ELR (cell line): ENCODE measurements around the gene DGKI.
"Not testable (repeated sequence)": the region's sequence is repeated elsewhere in the genome, so short reads cannot be mapped to it uniquely, and the experiment has no call there.

Experiments used
- DNase-seq: peaks from one replicate; pipeline ENCODE4 v3.0.0-alpha.2; 2015; ENCODE audit warnings: low read depth

Gene DGKI

GRCh38 chr7:137734221-137734620, 112.6 kb downstream of the DGKI start:
- peak; percentile 7 for DNase-seq

DNA sequence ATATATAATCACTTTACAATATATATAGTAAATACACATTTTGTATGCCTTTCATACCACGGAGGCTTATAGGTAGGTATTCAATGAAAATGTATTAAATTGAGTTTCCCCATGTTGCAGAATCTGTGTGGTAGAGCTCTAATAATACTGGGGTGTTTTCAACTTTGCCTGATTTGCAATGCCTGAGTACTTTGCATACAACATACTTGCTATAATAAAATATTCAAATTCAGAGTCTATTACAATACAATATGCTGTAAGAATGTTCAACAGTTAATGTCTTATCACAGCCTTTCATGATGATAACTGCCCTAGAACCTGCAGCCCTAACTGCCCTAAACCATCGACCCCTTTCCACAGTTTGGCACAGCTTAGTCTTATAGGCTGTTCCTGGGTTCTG, 114.6 kb downstream of the DGKI start:
- DNase-seq, result no peak

- DNase-seq, result peak; percentile 12
Measured at GRCh38 chr7:137731436-137731835, 115.3 kb downstream of the DGKI start.

DNA sequence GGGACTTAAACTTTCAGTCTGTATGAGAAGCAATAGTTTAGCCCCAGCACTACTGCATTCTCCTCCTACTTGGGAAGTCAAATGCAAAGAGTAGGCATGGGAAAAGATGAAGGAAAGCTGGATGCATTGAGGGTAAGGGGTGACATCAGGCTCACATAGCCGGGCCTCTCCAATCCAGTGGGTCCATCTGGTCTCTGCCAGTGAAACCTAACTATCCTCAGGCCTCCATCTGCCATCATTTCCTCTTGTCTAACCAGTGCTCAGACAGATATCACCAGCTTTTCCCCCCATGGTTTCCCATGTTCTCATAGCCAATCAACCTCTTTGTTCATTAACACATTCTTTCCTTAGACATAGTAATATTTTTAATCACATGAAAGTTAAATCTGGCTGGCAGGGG, 118.3 kb downstream of the DGKI start:
- DNase-seq, result no peak

- no peak for DNase-seq
Measured at GRCh38 chr7:137727413-137727812, 119.4 kb downstream of the DGKI start.

DNA sequence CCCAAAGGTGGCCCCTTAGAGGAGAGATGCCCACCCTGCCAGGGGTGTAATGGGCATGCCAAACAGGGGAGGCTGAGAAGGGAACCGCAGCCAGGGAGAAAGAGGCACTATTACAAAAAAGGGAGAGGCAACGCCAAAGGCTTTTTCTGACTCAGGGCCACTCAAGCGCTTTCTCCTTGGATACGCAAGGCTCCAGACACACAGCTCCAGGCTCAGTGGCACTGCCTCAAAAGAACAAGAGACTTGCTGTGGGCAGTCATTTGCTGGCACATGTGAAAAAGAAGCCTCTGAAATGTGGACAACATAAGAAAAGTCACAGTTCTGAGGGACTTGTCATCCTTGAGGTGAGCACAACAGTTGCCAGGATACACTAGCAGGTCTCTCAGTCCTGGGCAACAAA, 128.4 kb downstream of the DGKI start:
- no peak for DNase-seq

DNA sequence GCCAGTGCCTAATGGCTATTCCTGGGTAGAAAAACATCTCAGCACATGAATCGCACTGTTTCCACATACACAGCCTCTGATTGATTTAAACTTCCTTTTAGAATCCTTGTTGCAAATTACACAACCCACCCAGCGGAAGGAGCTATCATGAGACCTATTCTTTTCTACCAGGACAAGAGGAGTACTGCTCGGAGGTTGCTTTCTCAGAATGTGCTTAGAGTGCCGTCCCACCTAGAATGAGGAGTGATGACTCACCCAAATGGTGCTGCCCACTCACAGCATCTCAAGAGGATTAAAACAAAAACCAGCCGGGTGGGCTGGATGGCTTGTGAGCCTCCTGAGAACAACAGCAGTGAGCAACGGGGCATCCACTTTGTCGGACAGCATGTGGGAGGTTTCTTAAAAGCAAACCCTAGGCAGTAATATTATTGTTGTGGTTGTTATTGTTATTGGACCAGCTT, 128.9 kb downstream of the DGKI start:
- no peak for DNase-seq

GRCh38 chr7:137717045-137717444, 129.7 kb downstream of the DGKI start:
- no peak for DNase-seq

GRCh38 chr7:137716061-137716460, 130.7 kb downstream of the DGKI start:
- no peak for DNase-seq

GRCh38 chr7:137715533-137715932, 131.2 kb downstream of the DGKI start:
- no peak for DNase-seq

DNA sequence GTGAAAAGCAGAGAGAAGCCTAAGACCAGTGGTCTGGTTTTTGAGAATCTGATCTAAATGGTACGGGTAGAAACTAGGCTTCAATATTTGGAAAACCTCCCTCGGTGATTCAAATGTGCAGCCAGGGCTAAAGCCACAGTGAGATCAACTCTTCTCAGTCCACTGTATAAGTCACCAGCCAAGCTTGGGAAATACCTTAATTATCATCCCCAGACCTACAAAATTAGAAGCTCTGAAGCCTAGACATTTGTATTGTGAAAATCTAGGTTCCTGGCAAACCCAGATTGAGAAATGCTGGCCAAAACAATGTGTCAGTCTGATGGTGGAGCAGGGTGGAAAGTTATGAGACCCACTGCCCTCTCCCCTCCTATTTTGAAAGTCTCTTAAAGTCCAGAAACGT, 131.7 kb downstream of the DGKI start:
- no peak for DNase-seq

GRCh38 chr7:137706330-137706729, 140.4 kb downstream of the DGKI start:
- DNase-seq, result not testable (repeated sequence)

GRCh38 chr7:137704723-137705122, 142.1 kb downstream of the DGKI start:
- no peak for DNase-seq

GRCh38 chr7:137703291-137704010, 143.3 kb downstream of the DGKI start:
- DNase-seq, result peak; percentile 24

DNA sequence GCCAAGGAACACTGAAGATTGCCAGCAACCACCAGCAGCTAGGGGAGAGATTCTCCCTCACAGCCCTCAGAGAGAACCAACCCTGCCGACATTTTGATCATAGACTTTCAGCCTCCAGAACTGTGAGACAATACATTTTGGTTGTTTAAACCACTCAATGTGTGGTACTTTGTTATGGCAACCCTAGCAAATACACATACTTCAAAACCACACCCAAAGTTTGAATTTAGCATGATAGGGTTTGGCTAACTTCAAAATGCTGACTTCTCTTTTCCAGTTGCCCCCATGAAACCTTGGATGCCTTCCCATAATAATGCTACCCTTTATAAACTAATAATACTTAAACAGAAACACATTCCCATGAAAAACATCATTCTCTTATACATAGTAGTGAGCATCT, 149.8 kb downstream of the DGKI start:
- no peak for DNase-seq

- no peak for DNase-seq
Measured at GRCh38 chr7:137696376-137696775, 150.4 kb downstream of the DGKI start.

DNA sequence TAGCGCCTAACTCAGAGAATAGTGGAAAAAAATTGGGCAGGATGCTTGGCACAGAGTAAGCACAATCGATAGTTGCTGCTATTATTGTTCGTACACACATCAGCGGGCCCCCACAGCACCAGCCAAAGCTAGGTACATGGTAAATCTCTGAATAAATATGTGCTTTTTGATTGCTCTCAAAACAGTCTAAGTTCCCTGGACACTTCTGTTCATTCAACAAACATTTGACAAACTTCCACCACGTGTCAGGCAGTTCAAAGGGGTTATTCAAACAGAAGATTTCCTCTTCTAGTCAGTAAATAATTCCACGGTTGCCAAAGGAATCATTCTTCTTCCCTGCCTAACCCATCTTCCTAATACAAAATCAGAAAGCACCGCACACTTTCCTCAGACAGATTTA, 150.8 kb downstream of the DGKI start:
- no peak for DNase-seq

GRCh38 chr7:137695494-137695893, 151.3 kb downstream of the DGKI start:
- DNase-seq, result no peak

DNA sequence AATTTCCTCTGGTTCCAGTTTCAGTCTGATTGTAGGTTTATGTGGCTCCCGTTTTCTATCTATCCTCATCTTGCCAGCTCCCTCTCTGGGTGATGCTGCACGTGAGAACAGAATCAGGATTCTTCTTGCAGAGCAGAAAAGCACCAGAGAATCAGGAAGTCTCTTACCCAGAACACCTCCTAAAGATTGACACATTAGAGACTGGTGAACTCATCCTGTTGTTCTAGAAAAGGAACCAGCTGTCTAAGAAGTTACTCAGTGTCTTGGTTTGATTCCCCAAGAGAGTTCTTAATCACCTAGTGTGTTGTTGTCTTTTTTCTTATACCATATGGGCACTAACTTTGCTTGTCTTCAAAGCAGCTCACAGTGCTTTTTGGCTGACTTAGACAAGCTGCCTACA, 152.4 kb downstream of the DGKI start:
- no peak for DNase-seq

GRCh38 chr7:137692399-137692798, 154.4 kb downstream of the DGKI start:
- DNase-seq, result no peak

DNA sequence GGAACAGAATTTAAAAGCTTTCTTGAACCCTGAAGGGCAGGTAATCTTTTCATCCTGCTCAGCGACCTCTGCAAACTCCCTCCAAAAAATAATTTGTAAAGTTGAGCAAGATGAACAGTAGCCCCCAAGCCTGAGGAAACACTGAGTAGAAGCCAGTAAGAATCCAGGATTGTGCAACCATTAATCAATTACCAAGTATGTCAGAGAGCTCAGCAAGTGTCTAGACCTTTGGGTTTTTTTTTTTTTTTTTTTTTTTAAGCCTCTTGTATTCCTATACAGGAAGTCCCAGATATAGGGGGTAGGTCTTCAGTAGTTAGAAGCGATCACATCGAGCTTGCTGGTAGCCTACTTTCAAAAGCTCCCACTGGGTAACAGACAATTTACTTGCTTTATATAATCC, 155.2 kb downstream of the DGKI start:
- DNase-seq, result no peak

- DNase-seq, result no peak
Measured at GRCh38 chr7:137690635-137691034, 156.1 kb downstream of the DGKI start.

- no peak for DNase-seq
Measured at GRCh38 chr7:137689761-137690160, 157.0 kb downstream of the DGKI start.

GRCh38 chr7:137687556-137688265, 159.1 kb downstream of the DGKI start:
- DNase-seq, result peak; percentile 43
